CD14-positive monocyte (primary cell): ENCODE data around the gene NDE1. TPM values are rescaled to one million over a fixed set of nuclear protein-coding genes. Genes with fewer than 3 reads are reported as not detected.
A peak's percentile ranks its signal among the peaks of the same experiment; 100 is the strongest.
"Not testable (repeated sequence)": the region's sequence is repeated elsewhere in the genome, so short reads cannot be mapped to it uniquely, and the experiment has no call there.

Experiments used
- DNase-seq, 3 donors: peaks; one replicate each; pipeline ENCODE4 v3.0.0-alpha.2; 2011 to 2022
- H2AFZ ChIP-seq: 2 replicates; pipeline ENCODE4 v1.6.0; 2012; ENCODE audit warnings: mild to moderate bottlenecking, low read depth, low read length, inconsistent platforms; ENCODE audit not compliant: insufficient read depth, poor library complexity, severe bottlenecking
- H3K27ac ChIP-seq, 2 donors: 1 replicate in 1 of 2; 2 replicates in 1 of 2; pipeline ENCODE4 v1.5.1; 2012 to 2013; ENCODE audit warnings: low read length in 2 of 2, control low read depth in 1 of 2, inconsistent platforms in 1 of 2, low read depth in 1 of 2, mild to moderate bottlenecking in 1 of 2
- H3K27me3 ChIP-seq, 2 donors: one replicate each; pipeline versions ENCODE4 v1.6.0 to v1.6.1; 2011 to 2013; ENCODE audit warnings: low read length in 2 of 2; ENCODE audit not compliant: control insufficient read depth in 2 of 2, insufficient read depth in 2 of 2
- H3K36me3 ChIP-seq, 2 donors: replicated peaks in 1 of 2; 1 replicate in 1 of 2; 2 replicates in 1 of 2; pipeline versions ENCODE4 v1.5.1 to v1.6.1; 2012 to 2013; ENCODE audit warnings: low read length in 2 of 2, control low read depth in 1 of 2, inconsistent platforms in 1 of 2, mild to moderate bottlenecking in 1 of 2; ENCODE audit not compliant: insufficient read depth in 2 of 2, control insufficient read depth in 1 of 2
- H3K4me1 ChIP-seq, 2 donors: 1 replicate in 1 of 2; 2 replicates in 1 of 2; pipeline versions ENCODE4 v1.5.1 to v1.6.1; 2012 to 2013; ENCODE audit warnings: low read length in 2 of 2, control low read depth in 1 of 2, inconsistent platforms in 1 of 2, mild to moderate bottlenecking in 1 of 2, moderate library complexity in 1 of 2; ENCODE audit not compliant: insufficient read depth in 2 of 2, control insufficient read depth in 1 of 2
- H3K4me2 ChIP-seq: replicated peaks from 2 replicates; pipeline ENCODE3; 2012; ENCODE audit warnings: low read length, moderate library complexity, mild to moderate bottlenecking; ENCODE audit not compliant: poor library complexity, severe bottlenecking; ENCODE audit errors: extremely low read depth
- H3K4me3 ChIP-seq, 3 experiments: fragments of 200-600 bp in 1 of 3; sonication (generic) in 1 of 3; replicated peaks in 1 of 3; 1 replicate in 2 of 3; 2 replicates in 1 of 3; pipeline ENCODE4 v1.5.1; 2011 to 2013; ENCODE audit warnings: low read length in 3 of 3, mild to moderate bottlenecking in 3 of 3, control low read depth in 2 of 3, low read depth in 2 of 3, inconsistent platforms in 1 of 3, moderate library complexity in 1 of 3
- H3K79me2 ChIP-seq: 2 replicates; pipeline ENCODE4 v1.6.0; 2012; ENCODE audit warnings: mild to moderate bottlenecking, control low read depth, inconsistent platforms, low read length, moderate library complexity; ENCODE audit not compliant: insufficient read depth
- H3K9ac ChIP-seq: 2 replicates; pipeline ENCODE4 v1.6.0; 2017; ENCODE audit warnings: low read length, mild to moderate bottlenecking; ENCODE audit not compliant: insufficient read depth, poor library complexity, severe bottlenecking
- H3K9me3 ChIP-seq, 2 donors: replicated peaks in 1 of 2; 1 replicate in 1 of 2; 2 replicates in 1 of 2; pipeline versions ENCODE4 v1.5.1 to v1.6.1; 2012 to 2013; ENCODE audit warnings: low read length in 2 of 2, control low read depth in 1 of 2; ENCODE audit not compliant: control insufficient read depth in 1 of 2, insufficient read depth in 1 of 2
- H4K20me1 ChIP-seq: 2 replicates; pipeline ENCODE4 v1.6.0; 2012; ENCODE audit warnings: mild to moderate bottlenecking, low read length, control low read depth, moderate library complexity; ENCODE audit not compliant: insufficient read depth
- H3K27ac Mint-ChIP-seq, 7 donors: one replicate each; pipeline ENCODE4 v1.8.0; 2020; ENCODE audit warnings: mild to moderate bottlenecking in 7 of 7, mixed read lengths in 7 of 7, moderate library complexity in 6 of 7, inconsistent platforms in 2 of 7
- H3K27me3 Mint-ChIP-seq, 3 donors: one replicate each; pipeline ENCODE4 v1.8.0; 2021 to 2022; ENCODE audit warnings: low read depth in 3 of 3, mild to moderate bottlenecking in 3 of 3, mixed read lengths in 3 of 3, moderate library complexity in 3 of 3, inconsistent platforms in 1 of 3
- H3K36me3 Mint-ChIP-seq, 2 donors: one replicate each; pipeline ENCODE4 v1.8.0; 2020; ENCODE audit warnings: mixed read lengths in 2 of 2, inconsistent platforms in 1 of 2, mild to moderate bottlenecking in 1 of 2
- H3K4me1 Mint-ChIP-seq: one replicate; pipeline ENCODE4 v1.8.0; 2020; ENCODE audit warnings: mild to moderate bottlenecking, mixed read lengths
- H3K4me3 Mint-ChIP-seq, 2 donors: one replicate each; pipeline ENCODE4 v1.8.0; 2020; ENCODE audit warnings: mild to moderate bottlenecking in 2 of 2, mixed read lengths in 2 of 2, moderate library complexity in 1 of 2
- H3K9me3 Mint-ChIP-seq, 7 donors: one replicate each; pipeline ENCODE4 v1.8.0; 2020 to 2022; ENCODE audit warnings: mixed read lengths in 7 of 7, mild to moderate bottlenecking in 6 of 7, moderate library complexity in 6 of 7, inconsistent platforms in 2 of 7
- CTCF ChIP-seq: fragments of 200-600 bp; IDR thresholded peaks from one replicate; pipeline ENCODE4 v1.8.0; 2022; ENCODE audit warnings: antibody characterized with exemption, mild to moderate bottlenecking
- WGBS: methylation state at CpG from one replicate; pipeline ENCODE4 v1.1.5; 2013; ENCODE audit warnings: missing lambda C conversion rate; ENCODE audit not compliant: insufficient coverage; 5-methylcytosine and 5-hydroxymethylcytosine counted together
- intact Hi-C, 2 donors: fragments of 100-400 bp; cut with micrococcal nuclease; formaldehyde crosslinking; loops; one replicate each; pipeline versions ENCODE4 v1.15.0 to v1.15.1; 2023
- polyA plus RNA-seq, 3 donors: library from polyadenylated mRNA; depleted of rRNA in 1 of 3; unstranded in 2 of 3; stranded (reverse) in 1 of 3; fragments of 300-500 nt in 2 of 3; fragments of >200 nt in 1 of 3; fragmentation: Illumina TruSeq in 2 of 3; gene quantifications; 1 replicate in 2 of 3; 2 replicates in 1 of 3; pipeline ENCODE4 v1.2.3, GENCODE V29; 2012 to 2021

NDE1 gene
- polyA plus RNA-seq, 3 donors, result 26.0 to 47.8 (median 28.0) TPM

- Histone ChIP-seq H3K4me3 (no peak overlapping the region), H3K4me1 (peaks cover 14 to 36% of the 10 kb centered on the region in 2 donors), H3K9ac (no peak overlapping the region), H4K20me1 (peaks cover 84% of the 10 kb centered on the region), H3K4me2 (no peak overlapping the region), H3K79me2 (peaks cover 91% of the 10 kb centered on the region), H2AFZ (no peak overlapping the region), H3K27ac (peak overlapping the region in 1 of 2 donors; percentile 53), H3K27me3 (no peaks in the 10 kb centered on the region), H3K36me3 (peaks cover 0 to 54% of the 10 kb centered on the region in 2 donors), H3K9me3 (no peaks in the 10 kb centered on the region)
- H3K4me1 Mint-ChIP-seq, result peaks cover 33% of the 10 kb centered on the region
- H3K4me3 Mint-ChIP-seq, result no peak overlapping the region
- no peaks in the 10 kb centered on the region for H3K9me3 Mint-ChIP-seq
- peak overlapping the region in 1 of 7 donors; percentile 12 for H3K27ac Mint-ChIP-seq
- no CpG with 5 or more reads among the region's 2 CpGs for WGBS
- TF ChIP-seq CTCF, result no peak
- no peaks in the 10 kb centered on the region for H3K27me3 Mint-ChIP-seq
- DNase-seq, result no peak
- intact Hi-C loops, result no loop called here
- peaks cover 31% of the 10 kb centered on the region in 2 donors for H3K36me3 Mint-ChIP-seq
Measured at GRCh38 chr16:15654591-15654990, 4.5 kb downstream of the NDE1 start.

- H3K9me3 ChIP-seq, H3K27ac ChIP-seq, H3K27me3 Mint-ChIP-seq, H3K4me2 ChIP-seq, DNase-seq, intact Hi-C loops, H3K27me3 ChIP-seq, H2AFZ ChIP-seq, H3K9me3 Mint-ChIP-seq, H3K4me3 Mint-ChIP-seq, H3K9ac ChIP-seq, H3K4me3 ChIP-seq, H3K27ac Mint-ChIP-seq: not testable (repeated sequence)
- Mint-ChIP-seq H3K36me3 (peaks cover 34% of the 10 kb centered on the region in 2 donors), H3K4me1 (peaks cover 34% of the 10 kb centered on the region)
- Histone ChIP-seq H3K4me1 (peaks cover 12 to 32% of the 10 kb centered on the region in 2 donors), H3K36me3 (peaks cover 0 to 56% of the 10 kb centered on the region in 2 donors), H3K79me2 (peaks cover 96% of the 10 kb centered on the region), H4K20me1 (peaks cover 93% of the 10 kb centered on the region)
- WGBS, result no CpG with 5 or more reads among the region's 6 CpGs
Measured at GRCh38 chr16:15655561-15655960, 5.5 kb downstream of the NDE1 start.
